ENCODE data around the gene CCDC122.
"Not testable (repeated sequence)": the region's sequence is repeated elsewhere in the genome, so short reads cannot be mapped to it uniquely, and the experiment has no call there.

- not testable (repeated sequence) for TF ChIP-seq CTCF (IDR thresholded peaks at IDR 0.05; ENCODE audit: borderline replicate concordance, extremely low read depth, low read length, poor library complexity, severe bottlenecking); EZH2 (IDR thresholded peaks at IDR 0.05; ENCODE audit: borderline replicate concordance, low read depth, low read length, severe bottlenecking)
Observed at GRCh38 chr13:43824656-43825055, 54.9 kb downstream of the CCDC122 start.

Data from DND-41 (cell line).